Measurements from ENCODE around the gene NRXN3. TPM values are rescaled to one million over a fixed set of nuclear protein-coding genes. Genes with fewer than 3 reads are reported as not detected.

The NRXN3 gene
- total RNA-seq, 2 experiments from 2014 or later = not detected

DNA sequence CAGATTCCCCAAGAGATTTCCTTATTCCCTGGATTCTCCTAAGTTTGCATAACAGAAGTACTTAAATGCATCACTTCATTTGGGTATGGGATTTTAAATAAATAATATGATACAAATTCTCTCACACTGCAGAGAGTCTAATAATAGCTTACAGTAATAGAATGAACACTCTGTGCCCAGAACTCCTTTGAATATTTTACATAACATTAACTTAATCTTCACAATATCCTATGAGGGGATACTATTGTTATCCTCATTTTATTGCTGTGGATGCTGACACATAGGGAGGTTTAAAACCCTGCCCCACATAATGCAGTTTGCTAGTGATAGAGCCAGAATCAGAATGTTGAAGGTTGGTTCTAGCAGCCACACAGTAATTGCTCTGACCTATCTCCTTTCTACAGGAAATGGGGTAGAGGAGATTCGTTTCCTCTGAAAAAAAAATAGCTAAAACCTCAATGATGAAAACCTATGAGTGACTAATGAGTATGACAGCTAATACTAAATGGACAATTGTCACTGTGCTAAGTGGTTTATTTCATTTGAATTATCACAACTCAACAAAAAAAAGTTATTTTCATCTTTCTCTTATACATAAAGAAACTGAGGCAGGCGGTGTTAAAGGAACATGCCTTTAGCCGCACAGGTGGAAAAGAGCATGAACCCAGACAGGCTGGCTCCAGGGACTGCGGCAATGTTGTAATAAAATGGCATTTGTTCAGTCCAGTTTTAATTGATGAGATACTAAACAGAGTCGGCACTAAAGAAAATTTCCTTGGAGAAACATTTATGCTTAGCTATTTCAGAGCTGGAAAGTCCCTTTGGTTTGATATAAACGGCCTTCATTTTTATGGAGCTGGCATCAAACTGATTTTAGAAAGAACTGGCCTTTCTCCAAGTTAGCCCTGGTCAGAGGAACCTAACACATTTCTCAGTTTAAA lies 880.9 kb downstream of the NRXN3 start:
- peaks cover 3% of the 10 kb centered on the region for H3K9me3 Mint-ChIP-seq
- H3K27me3 Mint-ChIP-seq = no peaks in the 10 kb centered on the region
- H3K27ac Mint-ChIP-seq = no peak overlapping the region
- POLR2A ChIA-PET = no interaction called here
- H3K36me3 Mint-ChIP-seq (ENCODE audit: low read depth) = no peaks in the 10 kb centered on the region
- no peak overlapping the region for H3K4me3 Mint-ChIP-seq
- no peaks in the 10 kb centered on the region for H3K4me1 Mint-ChIP-seq
- CTCF ChIA-PET = no interaction called here
- no peak for DNase-seq

DNA sequence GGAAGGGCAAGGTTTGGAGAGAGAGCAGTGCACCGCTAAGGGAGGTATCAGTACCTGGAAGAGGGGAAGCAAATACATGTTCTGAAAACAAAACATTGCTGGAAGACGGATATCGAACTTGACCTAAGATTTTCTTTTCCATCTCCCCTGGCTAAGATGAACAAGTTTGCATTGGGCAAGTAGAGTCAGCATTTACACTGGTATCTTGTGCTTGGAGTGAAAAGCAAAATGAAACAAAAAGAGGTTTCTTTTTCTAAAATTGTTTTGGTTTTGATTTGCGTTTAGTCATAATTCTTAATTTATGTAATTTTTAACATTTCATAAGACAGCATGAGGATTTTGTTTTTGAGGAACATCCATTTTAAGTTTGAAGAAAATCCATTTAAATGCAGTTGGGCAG lies 881.6 kb downstream of the NRXN3 start:
- no peaks in the 10 kb centered on the region for H3K4me1 Mint-ChIP-seq
- DNase-seq = no peak
- POLR2A ChIA-PET = no interaction called here
- no peaks in the 10 kb centered on the region for H3K27me3 Mint-ChIP-seq
- CTCF ChIA-PET = no interaction called here
- H3K27ac Mint-ChIP-seq = no peak overlapping the region
- no peak overlapping the region for H3K4me3 Mint-ChIP-seq
- peaks cover 3% of the 10 kb centered on the region for H3K9me3 Mint-ChIP-seq
- no peaks in the 10 kb centered on the region for H3K36me3 Mint-ChIP-seq (ENCODE audit: low read depth)

DNA sequence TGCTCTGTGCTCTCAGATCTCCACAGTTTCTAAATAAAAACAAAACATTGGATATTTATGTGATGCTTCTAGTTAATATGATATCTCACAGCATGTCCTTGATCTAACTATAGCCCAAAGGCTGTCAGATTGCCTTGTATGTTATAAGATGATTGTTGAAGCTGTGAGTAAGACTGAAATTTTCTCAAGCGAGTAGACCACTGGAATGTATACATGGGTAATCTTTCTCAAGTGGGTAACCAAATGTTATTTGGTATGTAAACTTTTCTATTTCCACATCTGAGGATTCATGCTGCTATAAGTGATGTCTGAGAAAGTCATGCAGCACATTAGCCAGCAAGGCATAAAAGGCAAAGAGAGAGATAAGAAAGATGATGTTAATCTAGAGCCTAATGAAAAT lies 886.7 kb downstream of the NRXN3 start:
- H3K27ac Mint-ChIP-seq = no peak overlapping the region
- H3K27me3 Mint-ChIP-seq = no peaks in the 10 kb centered on the region
- ChIA-PET POLR2A (no interaction called here), CTCF (no interaction called here)
- no peaks in the 10 kb centered on the region for H3K4me1 Mint-ChIP-seq
- no peaks in the 10 kb centered on the region for H3K36me3 Mint-ChIP-seq (ENCODE audit: low read depth)
- no peak overlapping the region for H3K4me3 Mint-ChIP-seq
- peaks cover 5% of the 10 kb centered on the region for H3K9me3 Mint-ChIP-seq
- no peak for DNase-seq

DNA sequence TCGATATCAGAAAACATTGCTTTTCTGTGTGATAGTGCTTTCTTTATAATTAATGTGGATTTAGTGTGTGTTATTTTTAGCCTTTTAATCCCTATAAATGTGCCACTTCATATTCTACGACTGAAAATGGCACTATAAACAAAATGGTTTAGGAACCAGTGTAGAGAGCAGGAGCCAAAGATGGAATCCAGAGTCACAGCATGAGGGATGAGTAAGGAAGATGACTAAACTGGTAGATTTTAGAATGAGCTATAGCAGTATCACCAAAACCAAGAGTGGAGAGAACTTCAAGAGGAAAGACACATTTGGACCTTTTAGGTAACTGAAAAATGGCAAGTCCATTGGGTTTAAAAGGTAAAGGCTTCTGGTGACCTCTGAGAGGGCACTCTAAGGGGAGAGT lies 887.2 kb downstream of the NRXN3 start:
- ChIA-PET CTCF (no interaction called here), POLR2A (no interaction called here)
- no peak for DNase-seq
- Mint-ChIP-seq H3K4me3 (no peak overlapping the region), H3K4me1 (no peaks in the 10 kb centered on the region), H3K27me3 (no peaks in the 10 kb centered on the region), H3K27ac (no peak overlapping the region), H3K36me3 (ENCODE audit: low read depth) (no peaks in the 10 kb centered on the region), H3K9me3 (peaks cover 5% of the 10 kb centered on the region)

DNA sequence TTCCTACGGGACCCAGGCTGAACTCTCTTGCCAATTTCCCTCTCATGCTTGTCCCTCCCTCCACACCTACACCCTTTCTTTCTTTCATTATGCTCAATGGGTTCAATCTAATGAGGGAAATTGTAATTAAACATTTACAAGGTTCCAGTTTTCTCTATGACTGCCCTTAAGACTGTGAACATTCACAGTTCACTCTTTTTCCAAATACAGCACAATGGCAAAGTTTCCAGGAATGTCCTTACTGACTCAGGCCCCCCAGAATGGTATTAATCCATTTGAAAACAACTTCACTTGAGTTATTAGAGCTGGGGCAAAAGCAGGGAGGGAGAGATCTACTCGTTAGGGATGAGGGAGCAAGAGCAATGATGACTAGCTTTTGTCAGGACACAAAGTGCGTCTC lies 892.1 kb downstream of the NRXN3 start:
- no peaks in the 10 kb centered on the region for H3K36me3 Mint-ChIP-seq (ENCODE audit: low read depth)
- CTCF ChIA-PET = no interaction called here
- no peaks in the 10 kb centered on the region for H3K27me3 Mint-ChIP-seq
- POLR2A ChIA-PET = no interaction called here
- H3K9me3 Mint-ChIP-seq = peaks cover 5% of the 10 kb centered on the region
- no peak for DNase-seq
- no peak overlapping the region for H3K27ac Mint-ChIP-seq
- no peaks in the 10 kb centered on the region for H3K4me1 Mint-ChIP-seq
- no peak overlapping the region for H3K4me3 Mint-ChIP-seq

DNA sequence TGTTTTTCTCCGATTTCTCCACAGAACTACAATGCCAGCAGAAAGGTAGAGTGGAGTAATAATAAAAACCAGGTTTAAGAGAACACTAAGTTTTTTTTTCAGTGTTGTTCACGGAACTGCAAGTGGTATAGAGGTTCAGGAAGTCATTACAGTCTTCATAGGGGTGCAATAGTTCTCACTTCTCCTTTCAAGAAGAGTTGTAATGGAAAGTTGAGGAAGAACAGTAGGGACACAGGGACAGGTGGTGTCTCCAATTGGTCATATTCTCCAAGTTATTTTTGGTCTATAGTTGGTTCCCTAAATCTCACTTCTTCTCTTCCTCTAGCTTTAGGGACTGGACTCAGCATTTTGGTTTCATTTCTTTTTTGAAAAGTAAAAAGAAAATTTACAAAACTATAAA lies 894.0 kb downstream of the NRXN3 start:
- H3K4me3 Mint-ChIP-seq = no peak overlapping the region
- DNase-seq = no peak
- H3K27me3 Mint-ChIP-seq = no peaks in the 10 kb centered on the region
- ChIA-PET CTCF (no interaction called here), POLR2A (no interaction called here)
- H3K9me3 Mint-ChIP-seq = peaks cover 3% of the 10 kb centered on the region
- H3K36me3 Mint-ChIP-seq (ENCODE audit: low read depth) = no peaks in the 10 kb centered on the region
- no peak overlapping the region for H3K27ac Mint-ChIP-seq
- H3K4me1 Mint-ChIP-seq = no peaks in the 10 kb centered on the region

- Mint-ChIP-seq H3K27me3 (no peaks in the 10 kb centered on the region), H3K9me3 (no peaks in the 10 kb centered on the region), H3K27ac (no peak overlapping the region), H3K4me3 (no peak overlapping the region), H3K36me3 (ENCODE audit: low read depth) (no peaks in the 10 kb centered on the region), H3K4me1 (no peaks in the 10 kb centered on the region)
- no peak for DNase-seq
- ChIA-PET POLR2A (no interaction called here), CTCF (no interaction called here)
Measured at GRCh38 chr14:79074510-79074909, 904.3 kb downstream of the NRXN3 start.

DNA sequence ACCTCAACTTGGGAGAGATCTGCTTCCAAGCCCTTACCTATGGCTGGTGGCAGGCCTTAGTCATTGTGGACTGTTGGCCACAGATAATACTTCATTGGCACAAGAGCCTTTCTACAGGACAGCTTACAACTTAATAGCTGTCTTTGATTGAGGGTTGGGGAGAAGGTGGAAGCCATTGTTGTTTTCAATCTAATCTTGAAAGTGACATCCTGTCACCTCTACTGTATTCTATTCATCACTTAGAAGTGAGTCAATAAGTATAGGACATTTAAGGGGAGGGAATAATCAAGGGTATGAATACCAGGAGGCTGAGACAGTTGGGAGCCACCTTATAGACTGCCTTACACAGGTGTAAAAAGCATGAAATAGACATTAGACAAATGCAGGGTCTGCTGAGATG lies 906.3 kb downstream of the NRXN3 start:
- no peaks in the 10 kb centered on the region for H3K9me3 Mint-ChIP-seq
- no peaks in the 10 kb centered on the region for H3K36me3 Mint-ChIP-seq (ENCODE audit: low read depth)
- POLR2A ChIA-PET = no interaction called here
- no peak overlapping the region for H3K27ac Mint-ChIP-seq
- CTCF ChIA-PET = no interaction called here
- H3K4me1 Mint-ChIP-seq = no peaks in the 10 kb centered on the region
- no peak for DNase-seq
- no peak overlapping the region for H3K4me3 Mint-ChIP-seq
- no peaks in the 10 kb centered on the region for H3K27me3 Mint-ChIP-seq

DNA sequence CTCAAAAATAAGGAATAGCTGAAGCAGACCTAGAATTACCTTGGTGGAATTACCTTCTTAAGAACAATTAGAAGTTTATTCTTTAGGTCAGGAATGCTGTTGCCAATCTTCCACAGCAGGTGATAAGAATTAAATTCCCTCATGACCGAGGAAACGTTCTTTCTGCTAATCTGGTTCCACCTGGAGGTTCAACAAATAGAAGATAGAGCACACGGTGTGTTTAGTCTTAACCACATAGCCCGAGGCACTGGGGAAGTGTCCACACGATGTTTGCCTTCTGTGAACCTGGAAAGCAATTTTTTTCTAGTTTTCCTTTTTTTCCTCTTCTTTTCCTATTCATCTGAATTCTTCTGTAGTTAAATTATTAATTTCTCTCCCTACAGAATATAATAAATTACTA lies 906.9 kb downstream of the NRXN3 start:
- no peak for DNase-seq
- POLR2A ChIA-PET = no interaction called here
- Mint-ChIP-seq H3K27ac (no peak overlapping the region), H3K4me3 (no peak overlapping the region), H3K9me3 (no peaks in the 10 kb centered on the region), H3K27me3 (no peaks in the 10 kb centered on the region), H3K36me3 (ENCODE audit: low read depth) (no peaks in the 10 kb centered on the region), H3K4me1 (no peaks in the 10 kb centered on the region)
- CTCF ChIA-PET = no interaction called here

- no peak overlapping the region for H3K27ac Mint-ChIP-seq
- POLR2A ChIA-PET = no interaction called here
Measured at GRCh38 chr14:79080040-79080439, 909.9 kb downstream of the NRXN3 start.

GRCh38 chr14:79082883-79083282 lies 912.7 kb downstream of the NRXN3 start:
- H3K36me3 Mint-ChIP-seq (ENCODE audit: low read depth) = no peaks in the 10 kb centered on the region
- H3K27ac Mint-ChIP-seq = no peak overlapping the region
- no peaks in the 10 kb centered on the region for H3K27me3 Mint-ChIP-seq
- DNase-seq = no peak
- ChIA-PET CTCF (interaction anchor here (0.6 kb wide), 1 partner anchor 12 kb away, joined by 3 read pairs; no protein-coding TSS in a partner anchor), POLR2A (no interaction called here)
- H3K9me3 Mint-ChIP-seq = no peaks in the 10 kb centered on the region
- no peak overlapping the region for H3K4me3 Mint-ChIP-seq
- no peaks in the 10 kb centered on the region for H3K4me1 Mint-ChIP-seq

More at GRCh38 chr14:79080040-79080439, 909.9 kb downstream of the NRXN3 start:
- no peaks in the 10 kb centered on the region for H3K4me1 Mint-ChIP-seq
- CTCF ChIA-PET = no interaction called here
- H3K4me3 Mint-ChIP-seq = no peak overlapping the region
- no peaks in the 10 kb centered on the region for H3K9me3 Mint-ChIP-seq
- no peaks in the 10 kb centered on the region for H3K36me3 Mint-ChIP-seq (ENCODE audit: low read depth)
- no peak for DNase-seq
- no peaks in the 10 kb centered on the region for H3K27me3 Mint-ChIP-seq

- DNase-seq = no peak
- Mint-ChIP-seq H3K9me3 (no peaks in the 10 kb centered on the region), H3K4me1 (no peaks in the 10 kb centered on the region), H3K27ac (no peak overlapping the region), H3K4me3 (no peak overlapping the region), H3K36me3 (ENCODE audit: low read depth) (no peaks in the 10 kb centered on the region), H3K27me3 (no peaks in the 10 kb centered on the region)
- CTCF ChIA-PET = no interaction called here
- POLR2A ChIA-PET = no interaction called here
Measured at GRCh38 chr14:79083356-79083755, 913.2 kb downstream of the NRXN3 start.

- no peaks in the 10 kb centered on the region for H3K4me1 Mint-ChIP-seq
- POLR2A ChIA-PET = no interaction called here
- H3K27ac Mint-ChIP-seq = no peak overlapping the region
- H3K4me3 Mint-ChIP-seq = no peak overlapping the region
- CTCF ChIA-PET = no interaction called here
- H3K9me3 Mint-ChIP-seq = no peaks in the 10 kb centered on the region
- DNase-seq = no peak
- no peaks in the 10 kb centered on the region for H3K27me3 Mint-ChIP-seq
- H3K36me3 Mint-ChIP-seq (ENCODE audit: low read depth) = no peaks in the 10 kb centered on the region
Measured at GRCh38 chr14:79084861-79085260, 914.7 kb downstream of the NRXN3 start.

GRCh38 chr14:79089576-79089975 lies 919.4 kb downstream of the NRXN3 start:
- H3K4me1 Mint-ChIP-seq = no peaks in the 10 kb centered on the region
- H3K4me3 Mint-ChIP-seq = no peak overlapping the region
- CTCF ChIA-PET = no interaction called here
- no peaks in the 10 kb centered on the region for H3K36me3 Mint-ChIP-seq (ENCODE audit: low read depth)
- H3K27me3 Mint-ChIP-seq = no peaks in the 10 kb centered on the region
- H3K9me3 Mint-ChIP-seq = no peaks in the 10 kb centered on the region
- no peak for DNase-seq
- H3K27ac Mint-ChIP-seq = no peak overlapping the region
- POLR2A ChIA-PET = no interaction called here
